HS-5 (cell line): ENCODE data around the gene ADAM19.
A peak's percentile ranks its signal among the peaks of the same experiment; 100 is the strongest.

ENCODE experiments used
- DNase-seq: peaks from one replicate; pipeline ENCODE4 v3.0.0-alpha.2; 2012; ENCODE audit warnings: low read depth

Gene ADAM19

GRCh38 chr5:157562111-157562581 lies 13.4 kb downstream of the ADAM19 start:
- DNase-seq, result no peak

DNA sequence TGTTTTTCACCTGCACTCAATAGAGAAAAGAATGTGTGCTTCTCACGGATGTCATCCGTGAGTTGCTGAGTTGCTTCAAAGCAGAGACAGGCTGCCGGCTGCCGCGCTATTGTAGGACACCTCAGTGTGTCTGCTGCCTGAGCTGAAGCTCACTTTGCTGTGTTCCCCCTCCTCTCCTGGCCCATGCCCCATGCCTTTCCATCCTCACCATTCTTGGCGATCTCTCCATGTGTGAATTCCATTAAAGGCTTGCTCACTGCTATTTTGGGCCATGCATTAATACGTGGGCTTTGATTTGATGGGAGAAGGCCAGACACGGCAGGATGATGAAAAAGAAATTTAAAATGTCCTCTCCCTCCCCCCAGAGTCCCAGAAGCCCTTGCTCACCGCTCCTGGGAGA lies 14.5 kb downstream of the ADAM19 start:
- no peak for DNase-seq

GRCh38 chr5:157559301-157559700 lies 16.3 kb downstream of the ADAM19 start:
- DNase-seq, result peak; percentile 90

- no peak for DNase-seq
Observed at GRCh38 chr5:157558681-157559080, 16.9 kb downstream of the ADAM19 start.

DNA sequence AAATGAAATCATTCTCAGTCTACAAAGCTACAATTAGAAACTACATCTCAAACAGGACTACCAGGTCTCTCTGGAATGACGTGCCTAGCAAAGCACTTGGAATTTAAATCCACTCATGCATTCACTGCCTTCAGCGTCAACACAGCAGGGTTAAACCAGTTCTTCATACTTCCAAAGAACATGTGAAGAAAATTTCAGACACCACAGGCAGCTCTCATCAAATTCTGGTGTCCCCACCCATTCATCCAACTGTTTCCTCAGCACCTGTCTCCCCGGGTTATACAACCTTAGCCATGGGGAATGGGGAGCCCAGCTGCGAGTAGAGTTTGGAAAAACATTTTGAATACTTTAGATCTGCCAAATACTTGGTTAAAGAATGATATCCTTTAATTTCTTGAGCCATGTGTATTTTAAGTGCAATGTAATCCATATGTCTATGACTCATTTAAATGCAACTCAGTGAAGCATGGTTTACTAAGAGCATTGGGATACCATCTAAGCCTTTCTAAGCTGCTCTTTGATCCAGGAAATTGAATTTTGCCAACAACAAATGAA lies 17.5 kb downstream of the ADAM19 start:
- peak; percentile 77 for DNase-seq

- no peak for DNase-seq
Observed at GRCh38 chr5:157556615-157557418, 18.8 kb downstream of the ADAM19 start.

DNA sequence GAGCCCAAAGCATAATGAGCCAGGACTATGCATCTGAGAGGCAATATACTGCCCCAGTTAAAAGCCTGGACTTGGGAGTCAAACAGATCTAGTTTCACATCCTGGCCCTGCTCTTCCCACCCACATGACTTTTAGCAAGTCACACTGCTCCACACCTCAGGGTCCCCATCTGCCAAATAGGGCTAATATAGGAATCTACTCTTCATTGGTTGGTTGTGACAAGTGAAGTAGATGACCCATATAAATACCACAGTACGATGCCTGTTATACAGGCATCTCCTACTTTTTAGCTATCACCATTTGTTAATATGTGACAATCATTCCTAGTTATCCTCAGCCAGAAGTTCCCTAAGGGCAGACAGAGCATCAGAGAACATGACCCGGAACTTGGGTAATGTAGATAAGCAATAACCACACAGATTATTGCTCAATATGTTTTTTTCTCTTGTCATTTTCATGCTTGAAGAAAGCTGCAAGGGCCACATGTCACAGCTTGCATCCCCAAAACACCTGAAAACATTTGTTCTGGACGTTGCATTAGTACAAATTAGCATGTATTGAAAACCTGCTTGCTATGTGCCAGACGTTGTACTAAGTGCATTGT lies 20.4 kb downstream of the ADAM19 start:
- DNase-seq, result no peak

- no peak for DNase-seq
Observed at GRCh38 chr5:157554179-157555036, 21.2 kb downstream of the ADAM19 start.

- DNase-seq, result no peak
Observed at GRCh38 chr5:157552650-157553049, 22.9 kb downstream of the ADAM19 start.

GRCh38 chr5:157550663-157551062 lies 24.9 kb downstream of the ADAM19 start:
- no peak for DNase-seq

DNA sequence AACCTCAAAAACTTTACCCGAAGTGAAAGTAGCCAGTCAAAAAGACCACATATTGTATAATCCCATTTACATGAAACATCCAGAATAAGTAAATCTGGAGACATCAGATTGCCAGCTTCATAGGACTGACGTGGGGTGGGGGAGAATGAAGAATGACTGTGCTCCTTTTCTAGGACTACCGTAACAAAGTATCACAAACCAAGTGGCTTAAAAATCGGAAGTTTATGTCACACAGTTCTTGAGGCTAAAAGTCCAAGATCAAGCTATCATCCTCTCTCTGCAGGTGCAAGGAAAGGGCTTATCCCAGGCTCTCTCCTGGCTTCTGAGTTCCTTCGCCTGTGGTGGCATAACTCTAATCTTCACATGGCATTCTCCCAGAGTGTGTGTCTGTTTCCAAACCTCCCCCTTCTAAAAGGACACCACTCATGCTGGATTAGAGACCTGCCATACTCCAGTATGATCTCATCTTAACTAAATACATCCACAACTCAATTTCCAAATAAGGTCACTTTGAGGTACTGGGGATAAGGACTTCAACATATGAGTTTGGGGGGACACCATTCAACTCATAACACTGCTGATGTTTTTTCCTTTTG lies 25.5 kb downstream of the ADAM19 start:
- no peak for DNase-seq

DNA sequence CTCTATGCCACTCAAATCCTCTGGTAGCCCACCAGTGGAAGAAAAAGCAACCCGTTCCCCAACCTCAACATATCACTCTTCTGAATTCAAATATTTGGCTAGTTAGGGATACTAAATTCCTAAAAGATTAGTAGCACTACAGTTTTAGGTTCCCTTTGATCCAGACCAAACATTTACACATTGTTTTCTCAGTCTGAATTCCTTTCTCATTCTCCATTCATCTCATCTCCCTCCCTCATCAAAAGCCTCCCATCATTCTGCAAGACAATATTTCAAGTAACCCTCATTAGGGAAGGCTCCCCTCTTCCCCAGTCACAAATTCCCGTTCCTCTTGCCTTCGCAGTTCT lies 26.3 kb downstream of the ADAM19 start:
- DNase-seq, result no peak

DNA sequence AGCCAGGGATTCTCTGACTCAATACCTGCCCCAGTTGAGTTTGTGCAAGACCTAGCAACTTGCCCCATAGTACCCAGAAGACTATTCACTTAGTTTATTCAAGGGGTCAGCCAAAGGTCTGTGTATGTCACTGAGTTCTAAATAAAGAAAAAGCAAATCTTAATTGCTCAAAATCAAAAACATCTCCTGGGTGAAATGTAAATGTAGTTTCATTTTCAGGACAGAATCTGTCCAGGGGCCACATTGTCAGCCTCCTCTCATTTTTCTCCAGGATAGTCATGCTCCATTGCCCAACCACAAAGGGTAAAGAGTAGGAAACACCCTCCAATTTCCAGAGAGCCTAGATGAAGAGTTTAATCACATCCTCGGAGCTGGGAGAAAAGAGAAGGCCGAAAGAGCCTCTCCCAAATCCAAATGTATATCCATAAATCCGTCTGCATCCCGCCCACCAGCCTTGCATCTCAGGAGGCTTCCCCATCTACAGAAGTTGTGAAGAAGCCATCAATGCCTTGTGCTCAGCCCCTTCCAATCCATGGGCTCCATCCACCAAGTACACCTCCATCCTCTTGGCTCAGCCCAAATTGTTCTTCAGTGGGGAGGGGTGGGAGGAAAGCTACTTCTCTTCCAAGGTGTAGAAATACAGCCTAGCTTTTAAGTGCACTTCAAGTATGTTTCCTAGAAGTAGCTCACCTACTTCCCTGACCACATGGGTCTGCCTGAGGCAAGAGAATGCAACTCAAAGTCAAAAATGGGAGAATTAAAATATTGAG lies 26.9 kb downstream of the ADAM19 start:
- DNase-seq, result peak; percentile 75

DNA sequence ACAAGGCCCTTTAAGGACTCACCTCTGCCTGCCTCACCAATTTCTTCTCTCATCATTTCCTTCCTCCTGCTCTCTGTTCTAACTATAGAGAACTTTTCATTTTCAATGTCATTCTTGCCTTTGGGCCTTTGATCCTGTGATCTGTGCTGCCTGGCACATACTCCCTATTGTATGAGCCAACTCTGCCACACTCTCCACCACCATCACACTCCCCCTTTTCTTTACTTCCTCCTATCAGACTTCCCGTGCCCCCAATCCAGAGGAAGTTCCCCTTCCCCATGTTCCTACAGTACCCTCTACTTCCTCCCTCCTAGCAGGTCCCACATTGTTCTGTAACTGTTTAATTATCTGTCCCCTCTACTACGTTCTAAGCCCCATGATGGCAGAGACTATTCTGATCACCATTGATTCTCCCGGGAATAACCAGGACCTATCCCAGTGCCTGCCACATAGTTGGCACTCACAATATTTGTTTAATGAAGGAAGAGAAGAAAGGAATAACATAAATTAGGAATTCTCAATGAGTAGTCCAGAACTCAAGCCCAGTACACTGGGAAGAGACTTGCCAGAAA lies 27.5 kb downstream of the ADAM19 start:
- no peak for DNase-seq

- DNase-seq, result no peak
Observed at GRCh38 chr5:157546456-157547100, 29.0 kb downstream of the ADAM19 start.

DNA sequence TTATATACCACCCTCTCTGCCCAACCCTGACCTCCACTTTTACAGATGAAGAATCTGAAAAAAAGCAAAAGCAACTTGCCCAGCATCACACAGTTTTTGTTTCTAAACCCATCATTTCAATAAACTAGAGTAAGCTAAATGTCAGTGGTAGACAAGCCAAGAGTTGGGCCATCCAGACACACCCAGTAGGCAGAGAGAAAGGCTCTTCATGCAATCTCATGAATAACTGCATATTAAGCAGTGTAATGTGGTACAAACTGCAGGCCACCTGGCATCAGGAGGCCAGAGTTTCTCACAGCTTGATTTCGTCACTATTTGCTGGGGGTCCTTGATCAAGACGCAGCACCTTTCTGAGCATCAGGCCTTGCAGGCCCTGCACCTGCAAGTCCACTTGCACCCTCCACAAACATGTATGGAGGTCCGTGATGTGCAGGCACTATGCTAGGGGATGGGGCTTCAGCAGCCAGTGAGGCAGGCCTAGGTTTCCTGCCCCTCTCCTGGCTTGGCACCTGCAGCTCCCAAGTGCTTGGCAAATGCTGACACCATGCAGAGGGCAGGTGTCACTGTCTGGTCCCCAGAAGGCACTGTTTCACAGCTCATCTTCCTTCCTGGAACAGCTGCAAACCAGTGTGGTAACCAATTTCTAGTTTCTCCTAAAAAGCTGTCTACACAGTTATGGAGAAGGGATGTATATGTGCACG lies 29.8 kb downstream of the ADAM19 start:
- no peak for DNase-seq

GRCh38 chr5:157544623-157544989 lies 31.0 kb downstream of the ADAM19 start:
- no peak for DNase-seq

DNA sequence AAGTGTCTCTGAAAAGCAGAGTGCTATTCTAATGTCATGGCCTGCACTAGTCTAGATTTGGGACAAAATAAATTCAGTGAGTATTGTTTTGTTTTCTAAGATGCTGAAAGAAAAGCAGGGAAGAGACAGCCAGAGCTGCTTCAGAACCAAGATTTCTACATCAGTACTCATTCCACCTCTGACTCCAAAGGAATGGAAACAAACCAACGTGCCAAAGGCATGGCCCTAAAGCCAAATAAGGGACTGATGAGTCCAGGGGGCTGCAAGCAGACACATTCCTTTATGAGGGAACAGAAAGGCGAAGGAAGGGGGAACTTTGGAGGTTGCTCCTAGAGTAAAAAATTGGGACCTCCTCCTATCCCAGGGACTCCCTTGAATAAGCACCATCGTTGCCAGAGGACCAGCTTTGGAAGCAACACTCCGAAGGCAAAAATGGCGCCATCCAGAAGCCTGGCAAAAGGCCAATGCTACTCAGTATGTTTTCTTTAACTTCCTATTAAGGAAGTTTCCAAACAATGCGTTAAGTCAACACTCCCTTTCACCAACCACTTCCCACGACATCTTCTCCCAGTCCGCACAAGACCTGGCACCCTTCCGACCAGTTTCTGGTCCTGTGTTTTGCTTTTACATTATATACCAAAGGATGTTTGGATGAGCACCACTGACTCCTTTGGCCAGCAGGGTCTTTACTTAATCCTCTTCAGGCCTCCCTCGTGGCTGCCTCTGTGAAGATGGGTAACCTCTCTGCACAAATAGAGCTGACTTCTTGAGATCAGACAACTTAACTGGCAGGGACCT lies 31.6 kb downstream of the ADAM19 start:
- no peak for DNase-seq
